ENCODE results near the gene RNF44. TPM values are rescaled to one million over a fixed set of nuclear protein-coding genes. Genes with fewer than 3 reads are reported as not detected.

The RNF44 gene
- total RNA-seq, 1 experiment from 2014 or later: 19.2 TPM

GRCh38 chr5:176508603-176509002, 28.6 kb downstream of the RNF44 start:
- BruUV-seq (replicated peaks): no TSS peak
- Histone ChIP-seq H3K27me3 (ENCODE audit: low read length) (no peaks in the 10 kb centered on the region), H3K9ac (ENCODE audit: low read length) (no peak overlapping the region), H3K27ac (ENCODE audit: low read length) (no peak overlapping the region), H3K79me2 (ENCODE audit: low read length) (no peaks in the 10 kb centered on the region), H4K20me1 (ENCODE audit: low read length) (no peaks in the 10 kb centered on the region), H3K36me3 (ENCODE audit: low read depth, low read length) (peaks cover 38% of the 10 kb centered on the region), H3K4me2 (ENCODE audit: low read length) (no peak overlapping the region), H3K9me3 (ENCODE audit: low read length) (no peaks in the 10 kb centered on the region), H3K9me2 (replicated peaks; ENCODE audit: low read length) (no peaks in the 10 kb centered on the region), H3F3A (ENCODE audit: low read length, unreplicated experiment) (no peaks in the 10 kb centered on the region), H3K4me1 (ENCODE audit: insufficient read depth, low read length) (no peaks in the 10 kb centered on the region), H2AFZ (ENCODE audit: low read length) (no peak overlapping the region), H3K4me3 (ENCODE audit: low read length) (no peak overlapping the region)
- TF ChIP-seq EZH2phosphoT487 (IDR thresholded peaks at IDR 0.05; ENCODE audit: borderline replicate concordance, low read length): no peak
- TF ChIP-seq EZH2 (IDR thresholded peaks at IDR 0.05; ENCODE audit: low read length, unreplicated experiment): no peak
- no peak for TF ChIP-seq CTCF (conservative IDR thresholded peaks at IDR 0.05; ENCODE audit: low read depth, low read length)
- no peak for DNase-seq
- ATAC-seq: no peak
- ChIA-PET CTCF (no interaction called here), POLR2A (ENCODE audit: unreplicated experiment) (no interaction called here)
- intact Hi-C loops (cut with micrococcal nuclease): no loop called here

GRCh38 chr5:176507911-176508310, 29.3 kb downstream of the RNF44 start:
- H3K9me2 ChIP-seq (replicated peaks; ENCODE audit: low read length): no peaks in the 10 kb centered on the region
- no peak for ATAC-seq
- no peaks in the 10 kb centered on the region for H3K4me1 ChIP-seq (ENCODE audit: insufficient read depth, low read length)
- ChIA-PET CTCF (no interaction called here), POLR2A (ENCODE audit: unreplicated experiment) (no interaction called here)
- no peaks in the 10 kb centered on the region for H4K20me1 ChIP-seq (ENCODE audit: low read length)
- H3K27me3 ChIP-seq (ENCODE audit: low read length): no peaks in the 10 kb centered on the region
- H3K9me3 ChIP-seq (ENCODE audit: low read length): no peaks in the 10 kb centered on the region
- BruUV-seq (replicated peaks): no TSS peak
- H3K79me2 ChIP-seq (ENCODE audit: low read length): no peaks in the 10 kb centered on the region
- H2AFZ ChIP-seq (ENCODE audit: low read length): no peak overlapping the region
- H3F3A ChIP-seq (ENCODE audit: low read length, unreplicated experiment): no peaks in the 10 kb centered on the region
- TF ChIP-seq CTCF (conservative IDR thresholded peaks at IDR 0.05; ENCODE audit: low read depth, low read length): no peak
- no peak for TF ChIP-seq EZH2 (IDR thresholded peaks at IDR 0.05; ENCODE audit: low read length, unreplicated experiment)
- TF ChIP-seq EZH2phosphoT487 (IDR thresholded peaks at IDR 0.05; ENCODE audit: borderline replicate concordance, low read length): no peak
- peaks cover 38% of the 10 kb centered on the region for H3K36me3 ChIP-seq (ENCODE audit: low read depth, low read length)
- no peak overlapping the region for H3K4me2 ChIP-seq (ENCODE audit: low read length)
- H3K4me3 ChIP-seq (ENCODE audit: low read length): no peak overlapping the region
- intact Hi-C loops (cut with micrococcal nuclease): no loop called here
- no peak overlapping the region for H3K27ac ChIP-seq (ENCODE audit: low read length)
- no peak for DNase-seq
- no peak overlapping the region for H3K9ac ChIP-seq (ENCODE audit: low read length)

- H3K4me3 ChIP-seq (ENCODE audit: low read length): no peak overlapping the region
- H4K20me1 ChIP-seq (ENCODE audit: low read length): no peaks in the 10 kb centered on the region
- POLR2A ChIA-PET (ENCODE audit: unreplicated experiment): no interaction called here
- no peak overlapping the region for H3K27ac ChIP-seq (ENCODE audit: low read length)
- H3K9me3 ChIP-seq (ENCODE audit: low read length): no peaks in the 10 kb centered on the region
- no peaks in the 10 kb centered on the region for H3K79me2 ChIP-seq (ENCODE audit: low read length)
- peaks cover 55% of the 10 kb centered on the region for H3K36me3 ChIP-seq (ENCODE audit: low read depth, low read length)
- no peak for ATAC-seq
- intact Hi-C loops (cut with micrococcal nuclease): no loop called here
- no peaks in the 10 kb centered on the region for H3K27me3 ChIP-seq (ENCODE audit: low read length)
- TF ChIP-seq CTCF (conservative IDR thresholded peaks at IDR 0.05; ENCODE audit: low read depth, low read length) (no peak), EZH2 (IDR thresholded peaks at IDR 0.05; ENCODE audit: low read length, unreplicated experiment) (no peak), EZH2phosphoT487 (IDR thresholded peaks at IDR 0.05; ENCODE audit: borderline replicate concordance, low read length) (no peak)
- CTCF ChIA-PET: no interaction called here
- DNase-seq: no peak
- no peaks in the 10 kb centered on the region for H3K9me2 ChIP-seq (replicated peaks; ENCODE audit: low read length)
- no peaks in the 10 kb centered on the region for H3K4me1 ChIP-seq (ENCODE audit: insufficient read depth, low read length)
- no peak overlapping the region for H3K9ac ChIP-seq (ENCODE audit: low read length)
- no peak overlapping the region for H2AFZ ChIP-seq (ENCODE audit: low read length)
- no peaks in the 10 kb centered on the region for H3F3A ChIP-seq (ENCODE audit: low read length, unreplicated experiment)
- H3K4me2 ChIP-seq (ENCODE audit: low read length): no peak overlapping the region
- BruUV-seq (replicated peaks): no TSS peak
These were observed 33.7 kb downstream of the RNF44 start for GRCh38 chr5:176503496-176503895.

All from PC-3 (cell line).